Stimulated activated CD4-positive, alpha-beta T cell treated with anti-CD3 and anti-CD28 coated beads, TNF-alpha, amount 100 ng/mL, for 4 hours (primary cell): ENCODE results near the gene KLHL4.
"Not testable (repeated sequence)": the region's sequence is repeated elsewhere in the genome, so short reads cannot be mapped to it uniquely, and the experiment has no call there.

Experiments
- DNase-seq, 3 experiments: peaks; one replicate each; pipeline ENCODE4 v3.0.0-alpha.2; 2020; ENCODE audit warnings: low read depth in 3 of 3

Gene KLHL4

GRCh38 chrX:87517571-87518141 is at the start of gene KLHL4:
Gene KLHL4, plus strand, starts transcription at chrX:87517802. Its CDS starts 92 bp downstream, at chrX:87517894.
- no peak for DNase-seq

GRCh38 chrX:87468941-87469340 is 48.7 kb upstream of the KLHL4 start:
- DNase-seq, result no peak

GRCh38 chrX:87475793-87476192 is 41.8 kb upstream of the KLHL4 start:
- DNase-seq, result no peak

GRCh38 chrX:87478703-87479102 is 38.9 kb upstream of the KLHL4 start:
- DNase-seq, result not testable (repeated sequence)

GRCh38 chrX:87489071-87489470 is 28.5 kb upstream of the KLHL4 start:
- DNase-seq, result no peak

GRCh38 chrX:87515836-87516235 is 1.8 kb upstream of the KLHL4 start:
- DNase-seq, result no peak

GRCh38 chrX:87516717-87517121 is 883 bp upstream of the KLHL4 start:
- DNase-seq, result no peak

GRCh38 chrX:87518504-87518903 is 902 bp downstream of the KLHL4 start:
- DNase-seq, result no peak

- no peak for DNase-seq
These were observed 8.2 kb downstream of the KLHL4 start for GRCh38 chrX:87525771-87526229.

GRCh38 chrX:87526281-87526680 is 8.7 kb downstream of the KLHL4 start:
- no peak for DNase-seq

- no peak for DNase-seq
These were observed 10.9 kb downstream of the KLHL4 start for GRCh38 chrX:87528487-87528886.

- no peak for DNase-seq
These were observed 54.4 kb downstream of the KLHL4 start for GRCh38 chrX:87571964-87572363.

GRCh38 chrX:87572901-87573300 is 55.3 kb downstream of the KLHL4 start:
- no peak for DNase-seq

GRCh38 chrX:87578978-87579377 is 61.4 kb downstream of the KLHL4 start:
- no peak for DNase-seq

GRCh38 chrX:87580862-87581261 is 63.3 kb downstream of the KLHL4 start:
- DNase-seq, result no peak

GRCh38 chrX:87582453-87582852 is 64.9 kb downstream of the KLHL4 start:
- DNase-seq, result no peak

GRCh38 chrX:87583679-87584078 is 66.1 kb downstream of the KLHL4 start:
- DNase-seq, result no peak

GRCh38 chrX:87616371-87616770 is 98.8 kb downstream of the KLHL4 start:
- DNase-seq, result no peak

GRCh38 chrX:87621697-87622096 is 104.1 kb downstream of the KLHL4 start:
- DNase-seq, result no peak

- DNase-seq, result no peak
These were observed 109.4 kb downstream of the KLHL4 start for GRCh38 chrX:87626996-87627395.

- no peak for DNase-seq
These were observed 116.8 kb downstream of the KLHL4 start for GRCh38 chrX:87634361-87634760.

- no peak for DNase-seq
These were observed 118.9 kb downstream of the KLHL4 start for GRCh38 chrX:87636533-87636932.

- not testable (repeated sequence) for DNase-seq
These were observed 123.8 kb downstream of the KLHL4 start for GRCh38 chrX:87641439-87641838.

- no peak for DNase-seq
These were observed 144.2 kb downstream of the KLHL4 start for GRCh38 chrX:87661761-87662160.
